HG02981 (cell line): ENCODE results near the gene SS18.
"Not testable (repeated sequence)": the region's sequence is repeated elsewhere in the genome, so short reads cannot be mapped to it uniquely, and the experiment has no call there.

Experiments used
- ATAC-seq: cut with Tn5 transposase; IDR thresholded peaks from one replicate; pipeline ENCODE4 v1.9.1; 2021; ENCODE audit warnings: mild to moderate bottlenecking, moderate library complexity; ENCODE audit not compliant: unreplicated experiment

Gene SS18

GRCh38 chr18:26090130-26091046 lies at the start of gene SS18:
SS18 (minus strand) TSS chr18:26090613; CDS start chr18:26090569, 44 bp downstream.
- peak; percentile 77 for ATAC-seq

- ATAC-seq = no peak
Measured at GRCh38 chr18:26135548-26135947, 45.1 kb upstream of the SS18 start.

GRCh38 chr18:26134107-26134506 lies 43.7 kb upstream of the SS18 start:
- ATAC-seq = no peak

- ATAC-seq = no peak
Measured at GRCh38 chr18:26133652-26134051, 43.2 kb upstream of the SS18 start, which contains the start of gene PSMA8. PSMA8 (plus strand) TSS chr18:26133869; CDS start chr18:26133966, 97 bp downstream.

- not testable (repeated sequence) for ATAC-seq
Measured at GRCh38 chr18:26128192-26128591, 37.8 kb upstream of the SS18 start.

GRCh38 chr18:26127786-26128185 lies 37.4 kb upstream of the SS18 start:
- ATAC-seq = no peak

- not testable (repeated sequence) for ATAC-seq
Measured at GRCh38 chr18:26121994-26122393, 31.6 kb upstream of the SS18 start.

- no peak for ATAC-seq
Measured at GRCh38 chr18:26121476-26121875, 31.1 kb upstream of the SS18 start.

- ATAC-seq = no peak
Measured at GRCh38 chr18:26119246-26119645, 28.8 kb upstream of the SS18 start.

GRCh38 chr18:26104035-26104434 lies 13.6 kb upstream of the SS18 start:
- ATAC-seq = no peak

- no peak for ATAC-seq
Measured at GRCh38 chr18:26103579-26103978, 13.2 kb upstream of the SS18 start.

GRCh38 chr18:26097563-26097962 lies 7.2 kb upstream of the SS18 start:
- no peak for ATAC-seq

- ATAC-seq = no peak
Measured at GRCh38 chr18:26096852-26097251, 6.4 kb upstream of the SS18 start.

GRCh38 chr18:26091047-26091630 lies 726 bp upstream of the SS18 start:
- ATAC-seq = peak; percentile 40

- ATAC-seq = peak; percentile 14
Measured at GRCh38 chr18:26089293-26090129, 902 bp downstream of the SS18 start.

- ATAC-seq = no peak
Measured at GRCh38 chr18:26088487-26088886, 1.9 kb downstream of the SS18 start.

GRCh38 chr18:26086959-26087358 lies 3.5 kb downstream of the SS18 start:
- no peak for ATAC-seq

GRCh38 chr18:26085056-26085455 lies 5.4 kb downstream of the SS18 start:
- ATAC-seq = no peak

- ATAC-seq = no peak
Measured at GRCh38 chr18:26083099-26083498, 7.3 kb downstream of the SS18 start.

- no peak for ATAC-seq
Measured at GRCh38 chr18:26082475-26082874, 7.9 kb downstream of the SS18 start.

- ATAC-seq = no peak
Measured at GRCh38 chr18:26074246-26074645, 16.2 kb downstream of the SS18 start.
